ENCODE data around the gene GSTM1.
A peak's percentile ranks its signal among the peaks of the same experiment; 100 is the strongest.

The GSTM1 gene

DNA sequence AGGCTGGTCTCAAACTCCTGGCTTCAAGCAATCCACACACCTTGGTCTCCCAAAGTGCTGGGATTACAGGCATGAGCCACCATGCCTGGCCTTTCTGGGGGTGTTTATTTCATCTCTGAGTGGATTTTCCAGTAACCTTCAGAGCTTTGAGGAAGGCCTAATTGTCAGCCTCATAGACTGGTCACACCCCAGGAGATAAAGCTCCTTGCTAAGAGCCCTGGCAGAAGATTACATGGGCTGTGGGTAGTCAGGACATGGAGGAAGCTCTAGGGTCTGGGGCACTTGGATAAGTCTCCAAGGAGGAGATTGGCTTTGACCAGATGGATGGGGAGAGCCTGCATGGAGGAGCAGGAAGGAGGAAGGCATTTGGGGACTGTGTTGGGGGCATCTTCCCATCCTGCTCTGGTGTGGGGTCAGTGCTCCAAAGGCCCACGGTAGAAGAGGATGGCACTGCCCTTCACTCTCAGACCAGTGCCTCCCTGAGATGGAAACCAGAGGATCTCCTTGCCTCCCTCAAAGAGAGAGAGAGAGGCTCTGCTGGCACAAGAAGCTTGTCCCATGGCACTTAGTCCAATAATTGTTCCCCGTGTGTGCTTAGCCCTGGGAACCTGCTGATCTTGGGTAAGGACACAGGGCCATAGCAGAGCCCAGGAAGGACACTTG, 46.4 kb upstream of the GSTM1 start:
- no peak overlapping the region for H3K4me2 ChIP-seq (ENCODE audit: low read length)
- H3K27ac ChIP-seq (ENCODE audit: low read length), result no peak overlapping the region
- TF ChIP-seq EZH2phosphoT487 (IDR thresholded peaks at IDR 0.05; ENCODE audit: low read depth), result no peak
- TF ChIP-seq, protein P1, sequence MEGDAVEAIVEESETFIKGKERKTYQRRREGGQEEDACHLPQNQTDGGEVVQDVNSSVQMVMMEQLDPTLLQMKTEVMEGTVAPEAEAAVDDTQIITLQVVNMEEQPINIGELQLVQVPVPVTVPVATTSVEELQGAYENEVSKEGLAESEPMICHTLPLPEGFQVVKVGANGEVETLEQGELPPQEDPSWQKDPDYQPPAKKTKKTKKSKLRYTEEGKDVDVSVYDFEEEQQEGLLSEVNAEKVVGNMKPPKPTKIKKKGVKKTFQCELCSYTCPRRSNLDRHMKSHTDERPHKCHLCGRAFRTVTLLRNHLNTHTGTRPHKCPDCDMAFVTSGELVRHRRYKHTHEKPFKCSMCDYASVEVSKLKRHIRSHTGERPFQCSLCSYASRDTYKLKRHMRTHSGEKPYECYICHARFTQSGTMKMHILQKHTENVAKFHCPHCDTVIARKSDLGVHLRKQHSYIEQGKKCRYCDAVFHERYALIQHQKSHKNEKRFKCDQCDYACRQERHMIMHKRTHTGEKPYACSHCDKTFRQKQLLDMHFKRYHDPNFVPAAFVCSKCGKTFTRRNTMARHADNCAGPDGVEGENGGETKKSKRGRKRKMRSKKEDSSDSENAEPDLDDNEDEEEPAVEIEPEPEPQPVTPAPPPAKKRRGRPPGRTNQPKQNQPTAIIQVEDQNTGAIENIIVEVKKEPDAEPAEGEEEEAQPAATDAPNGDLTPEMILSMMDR (IDR thresholded peaks at IDR 0.05; ENCODE audit: low read depth, low read length), result no peak
- H2AFZ ChIP-seq (ENCODE audit: low read depth, low read length), result no peak overlapping the region
- H3K9me3 ChIP-seq (ENCODE audit: insufficient read depth, low read length), result no peaks in the 10 kb centered on the region
- no peaks in the 10 kb centered on the region for H3K79me2 ChIP-seq (ENCODE audit: low read length)
- H3K4me1 ChIP-seq (ENCODE audit: low read length), result peaks cover 13% of the 10 kb centered on the region
- no peaks in the 10 kb centered on the region for H3K36me3 ChIP-seq (replicated peaks; ENCODE audit: low read depth, low read length)
- no peak overlapping the region for H3K4me3 ChIP-seq (ENCODE audit: low read length)
- no peaks in the 10 kb centered on the region for H3K27me3 ChIP-seq (ENCODE audit: low read depth, low read length)
- no peak overlapping the region for H3K9ac ChIP-seq (ENCODE audit: low read length)
- H4K20me1 ChIP-seq (ENCODE audit: insufficient read depth, low read length), result no peaks in the 10 kb centered on the region

- H2AFZ ChIP-seq (ENCODE audit: low read depth, low read length), result no peak overlapping the region
- no peaks in the 10 kb centered on the region for H3K36me3 ChIP-seq (replicated peaks; ENCODE audit: low read depth, low read length)
- no peaks in the 10 kb centered on the region for H3K9me3 ChIP-seq (ENCODE audit: insufficient read depth, low read length)
- H3K27me3 ChIP-seq (ENCODE audit: low read depth, low read length), result no peaks in the 10 kb centered on the region
- TF ChIP-seq, protein P1 (IDR thresholded peaks at IDR 0.05; ENCODE audit: low read depth, low read length), result no peak
- TF ChIP-seq EZH2phosphoT487 (IDR thresholded peaks at IDR 0.05; ENCODE audit: low read depth), result no peak
- H3K4me1 ChIP-seq (ENCODE audit: low read length), result peaks cover 10% of the 10 kb centered on the region
- H3K9ac ChIP-seq (ENCODE audit: low read length), result no peak overlapping the region
- no peaks in the 10 kb centered on the region for H3K79me2 ChIP-seq (ENCODE audit: low read length)
- H3K4me3 ChIP-seq (ENCODE audit: low read length), result no peak overlapping the region
- no peak overlapping the region for H3K27ac ChIP-seq (ENCODE audit: low read length)
- H3K4me2 ChIP-seq (ENCODE audit: low read length), result no peak overlapping the region
- H4K20me1 ChIP-seq (ENCODE audit: insufficient read depth, low read length), result no peaks in the 10 kb centered on the region
Observed at GRCh38 chr1:109641861-109642260, 45.8 kb upstream of the GSTM1 start.

- H3K4me3 ChIP-seq (ENCODE audit: low read length), result no peak overlapping the region
- no peaks in the 10 kb centered on the region for H3K27me3 ChIP-seq (ENCODE audit: low read depth, low read length)
- H3K36me3 ChIP-seq (replicated peaks; ENCODE audit: low read depth, low read length), result no peaks in the 10 kb centered on the region
- peaks cover 10% of the 10 kb centered on the region for H3K4me1 ChIP-seq (ENCODE audit: low read length)
- TF ChIP-seq, protein P1 (IDR thresholded peaks at IDR 0.05; ENCODE audit: low read depth, low read length), result no peak
- TF ChIP-seq EZH2phosphoT487 (IDR thresholded peaks at IDR 0.05; ENCODE audit: low read depth), result no peak
- H3K9ac ChIP-seq (ENCODE audit: low read length), result no peak overlapping the region
- no peak overlapping the region for H3K4me2 ChIP-seq (ENCODE audit: low read length)
- H3K79me2 ChIP-seq (ENCODE audit: low read length), result no peaks in the 10 kb centered on the region
- no peak overlapping the region for H3K27ac ChIP-seq (ENCODE audit: low read length)
- H4K20me1 ChIP-seq (ENCODE audit: insufficient read depth, low read length), result no peaks in the 10 kb centered on the region
- no peak overlapping the region for H2AFZ ChIP-seq (ENCODE audit: low read depth, low read length)
- H3K9me3 ChIP-seq (ENCODE audit: insufficient read depth, low read length), result no peaks in the 10 kb centered on the region
Observed at GRCh38 chr1:109642626-109643025, 45.0 kb upstream of the GSTM1 start.

DNA sequence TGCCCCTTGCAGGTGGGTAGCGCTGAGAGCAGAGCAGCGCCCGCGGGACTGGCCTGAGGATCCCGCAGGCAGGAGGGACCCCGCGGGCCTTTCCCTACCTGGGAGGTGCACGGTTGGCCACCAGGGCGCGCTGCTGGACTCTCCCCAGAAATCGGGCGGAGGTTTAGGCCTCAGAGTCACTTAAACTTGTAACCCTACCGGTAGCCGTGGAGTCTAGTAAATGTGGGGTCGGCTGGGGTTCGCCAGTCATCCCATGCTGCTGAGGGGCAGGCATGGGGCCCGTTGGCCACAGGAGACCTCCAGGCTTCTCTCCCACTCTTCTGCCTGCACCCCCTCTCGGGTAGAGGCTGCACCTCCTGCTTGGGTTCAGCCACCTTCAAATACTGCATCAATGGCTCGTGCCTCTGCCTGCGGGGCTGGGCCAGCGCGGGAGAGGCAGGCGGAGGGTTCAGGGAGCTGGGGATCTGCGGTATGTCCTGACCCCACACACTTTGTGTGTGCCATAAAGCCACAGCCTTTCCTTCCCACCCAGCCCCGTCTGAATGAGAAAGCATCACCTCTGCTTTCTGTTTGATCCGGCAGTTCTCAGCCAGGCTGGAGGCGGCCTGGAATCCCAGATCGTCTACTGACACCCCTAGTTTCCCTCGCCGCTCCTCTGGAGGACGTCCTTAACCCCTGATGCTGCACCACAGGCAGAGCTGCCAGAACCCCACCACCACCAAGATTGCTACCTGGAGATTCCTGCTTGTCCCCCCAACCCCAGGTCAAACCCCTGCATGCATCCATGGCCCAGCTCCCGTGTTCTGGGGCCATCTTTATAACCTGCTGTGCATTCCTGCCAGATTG, 44.0 kb upstream of the GSTM1 start:
- H4K20me1 ChIP-seq (ENCODE audit: insufficient read depth, low read length), result no peaks in the 10 kb centered on the region
- peaks cover 10% of the 10 kb centered on the region for H3K4me1 ChIP-seq (ENCODE audit: low read length)
- H3K36me3 ChIP-seq (replicated peaks; ENCODE audit: low read depth, low read length), result no peaks in the 10 kb centered on the region
- H2AFZ ChIP-seq (ENCODE audit: low read depth, low read length), result peak overlapping the region; percentile 98
- no peaks in the 10 kb centered on the region for H3K27me3 ChIP-seq (ENCODE audit: low read depth, low read length)
- no peaks in the 10 kb centered on the region for H3K9me3 ChIP-seq (ENCODE audit: insufficient read depth, low read length)
- H3K4me2 ChIP-seq (ENCODE audit: low read length), result peak overlapping the region; percentile 94
- H3K9ac ChIP-seq (ENCODE audit: low read length), result peak overlapping the region; percentile 60
- TF ChIP-seq EZH2phosphoT487 (IDR thresholded peaks at IDR 0.05; ENCODE audit: low read depth), result no peak
- TF ChIP-seq, protein P1 (IDR thresholded peaks at IDR 0.05; ENCODE audit: low read depth, low read length), result peak; percentile 70
- H3K4me3 ChIP-seq (ENCODE audit: low read length), result peak overlapping the region; percentile 69
- no peaks in the 10 kb centered on the region for H3K79me2 ChIP-seq (ENCODE audit: low read length)
- no peak overlapping the region for H3K27ac ChIP-seq (ENCODE audit: low read length)

All from OCI-LY3 (cell line).